Neural cell (in vitro differentiated cells): ENCODE measurements around the gene MPEG1. TPM values are rescaled to one million over a fixed set of nuclear protein-coding genes. Genes with fewer than 3 reads are reported as not detected.

ENCODE experiments used
- H2AFZ ChIP-seq: fragments of 200-600, 300-800 bp; sonication (generic), shearing (Covaris generic); 2 replicates; pipeline ENCODE4 v1.6.0; 2014; ENCODE audit warnings: low read depth, mild to moderate bottlenecking, antibody characterized with exemption, low read length, moderate library complexity
- H3F3A ChIP-seq: fragments of 200-600 bp; shearing (Covaris generic); 2 replicates; pipeline ENCODE4 v1.6.1; 2016; ENCODE audit warnings: mild to moderate bottlenecking, moderate library complexity, mixed read lengths, antibody characterized with exemption, low read length; ENCODE audit not compliant: insufficient read depth, poor library complexity, severe bottlenecking
- H3K27ac ChIP-seq: fragments of 200-600, 300-800 bp; sonication (generic), shearing (Covaris generic); 2 replicates; pipeline ENCODE4 v1.5.1; 2014; ENCODE audit warnings: mild to moderate bottlenecking, low read length, moderate library complexity
- H3K27me3 ChIP-seq: fragments of 300-800, 200-600 bp; sonication (generic), shearing (Covaris generic); 2 replicates; pipeline ENCODE4 v1.6.0; 2014; ENCODE audit warnings: mild to moderate bottlenecking, low read depth, low read length, moderate library complexity; ENCODE audit not compliant: insufficient read depth
- H3K36me3 ChIP-seq: fragments of 300-800, 200-600 bp; sonication (generic), shearing (Covaris generic); 2 replicates; pipeline ENCODE4 v1.5.1; 2014; ENCODE audit warnings: mild to moderate bottlenecking, antibody characterized with exemption, low read length, moderate library complexity; ENCODE audit not compliant: insufficient read depth
- H3K4me2 ChIP-seq: fragments of 300-800, 200-600 bp; sonication (generic), shearing (Covaris generic); 2 replicates; pipeline ENCODE4 v1.6.0; 2014; ENCODE audit warnings: mild to moderate bottlenecking, low read length
- H3K4me3 ChIP-seq: fragments of 300-800, 200-600 bp; sonication (generic), shearing (Covaris generic); 2 replicates; pipeline ENCODE4 v1.5.1; 2014; ENCODE audit warnings: mild to moderate bottlenecking, low read length, moderate library complexity
- H3K79me2 ChIP-seq: fragments of 200-600 bp; shearing (Covaris generic); replicated peaks from 2 replicates; pipeline ENCODE4 v1.6.0; 2014; ENCODE audit warnings: mild to moderate bottlenecking, low read length, moderate library complexity; ENCODE audit not compliant: insufficient read depth
- H3K9ac ChIP-seq: fragments of 300-800, 200-600 bp; sonication (generic), shearing (Covaris generic); 2 replicates; pipeline ENCODE4 v1.6.1; 2016; ENCODE audit warnings: mild to moderate bottlenecking, low read length, mixed read lengths
- H3K9me2 ChIP-seq: fragments of 200-600 bp; shearing (Covaris generic); 2 replicates; pipeline ENCODE4 v1.6.1; 2016; ENCODE audit warnings: mild to moderate bottlenecking, low read length, mixed read lengths; ENCODE audit not compliant: insufficient read depth
- H3K9me3 ChIP-seq: fragments of 200-600, 300-800 bp; sonication (generic), shearing (Covaris generic); 2 replicates; pipeline ENCODE4 v1.6.1; 2016; ENCODE audit warnings: mild to moderate bottlenecking, mixed run types, low read length, moderate library complexity, mixed read lengths
- H4K20me1 ChIP-seq: fragments of 200-600 bp; shearing (Covaris generic); 2 replicates; pipeline ENCODE4 v1.6.1; 2016; ENCODE audit warnings: mild to moderate bottlenecking, mixed run types; ENCODE audit not compliant: insufficient read depth
- EP300 ChIP-seq: fragments of 450-650 bp; conservative IDR thresholded peaks from 2 replicates; pipeline ENCODE4 v1.6.1; 2014; ENCODE audit warnings: antibody characterized with exemption, mild to moderate bottlenecking, moderate library complexity; ENCODE audit not compliant: poor library complexity, severe bottlenecking
- EZH2 ChIP-seq: fragments of 200-600, 300-800 bp; shearing (Covaris generic), sonication (generic); IDR thresholded peaks from 2 replicates; pipeline ENCODE4 v1.6.1; 2014; ENCODE audit warnings: antibody characterized with exemption, low read length, borderline replicate concordance, mild to moderate bottlenecking; ENCODE audit not compliant: insufficient read depth, poor library complexity, severe bottlenecking
- MXI1 ChIP-seq: fragments of 450-650 bp; conservative IDR thresholded peaks from 2 replicates; pipeline ENCODE4 v1.6.1; 2014; ENCODE audit warnings: antibody characterized with exemption, mild to moderate bottlenecking; ENCODE audit not compliant: poor library complexity, severe bottlenecking
- POLR2AphosphoS5 ChIP-seq: IDR thresholded peaks from 2 replicates; pipeline ENCODE4 v1.6.1; 2012
- RAD21 ChIP-seq: fragments of 450-650 bp; conservative IDR thresholded peaks from 2 replicates; pipeline ENCODE4 v1.6.1; 2014; ENCODE audit warnings: antibody characterized with exemption, mild to moderate bottlenecking, moderate library complexity
- SMC3 ChIP-seq: fragments of 450-650 bp; conservative IDR thresholded peaks from 2 replicates; pipeline ENCODE4 v1.6.1; 2014; ENCODE audit warnings: antibody characterized with exemption, mild to moderate bottlenecking, moderate library complexity; ENCODE audit not compliant: poor library complexity
- TAF1 ChIP-seq: IDR thresholded peaks from 2 replicates; pipeline ENCODE4 v1.6.1; 2012; ENCODE audit warnings: low read depth
- polyA plus RNA-seq: library from polyadenylated mRNA; depleted of rRNA; stranded (reverse); fragments of >200 nt; gene quantifications from 2 replicates; pipeline ENCODE4 v1.2.3, GENCODE V29; 2014
- TF ChIP-seq, protein P1 (sequence below): fragments of 450-650 bp; IDR thresholded peaks from 2 replicates; pipeline ENCODE4 v1.5.1; 2014; ENCODE audit warnings: antibody characterized with exemption, mild to moderate bottlenecking, moderate library complexity; ENCODE audit not compliant: poor library complexity, severe bottlenecking
- TF ChIP-seq, protein P2 (sequence below): IDR thresholded peaks from 2 replicates; pipeline ENCODE4 v1.6.1; 2012; ENCODE audit warnings: borderline replicate concordance

Gene MPEG1
- polyA plus RNA-seq, 1 donor from 2014 or later: 0.21 TPM

DNA sequence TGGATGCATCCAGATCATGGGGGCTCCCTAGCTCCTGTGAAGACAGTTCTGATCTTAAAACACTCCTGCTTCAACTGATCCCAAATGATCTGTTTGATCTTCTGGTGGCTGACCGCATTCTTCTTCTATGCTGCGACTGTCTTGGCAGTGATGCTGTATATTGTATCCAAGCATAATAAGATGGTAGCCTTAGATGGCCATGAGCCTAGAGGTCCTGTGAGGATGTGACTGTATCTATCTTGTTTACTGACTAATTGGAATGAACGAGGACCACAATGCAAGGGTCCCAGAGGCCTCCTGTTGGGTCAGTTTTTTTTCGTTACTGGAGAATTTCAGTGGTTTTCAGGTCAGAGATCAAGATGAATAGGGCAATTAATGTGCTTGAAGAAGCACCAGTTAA lies 7.1 kb upstream of the MPEG1 start:
- no peak overlapping the region for H3K9ac ChIP-seq
- no peaks in the 10 kb centered on the region for H3K9me2 ChIP-seq
- no peaks in the 10 kb centered on the region for H3K79me2 ChIP-seq
- H3K9me3 ChIP-seq: no peaks in the 10 kb centered on the region
- H3F3A ChIP-seq: no peaks in the 10 kb centered on the region
- no peaks in the 10 kb centered on the region for H4K20me1 ChIP-seq
- no peak for TF ChIP-seq EP300
- no peak for TF ChIP-seq TAF1
- TF ChIP-seq, protein P1, sequence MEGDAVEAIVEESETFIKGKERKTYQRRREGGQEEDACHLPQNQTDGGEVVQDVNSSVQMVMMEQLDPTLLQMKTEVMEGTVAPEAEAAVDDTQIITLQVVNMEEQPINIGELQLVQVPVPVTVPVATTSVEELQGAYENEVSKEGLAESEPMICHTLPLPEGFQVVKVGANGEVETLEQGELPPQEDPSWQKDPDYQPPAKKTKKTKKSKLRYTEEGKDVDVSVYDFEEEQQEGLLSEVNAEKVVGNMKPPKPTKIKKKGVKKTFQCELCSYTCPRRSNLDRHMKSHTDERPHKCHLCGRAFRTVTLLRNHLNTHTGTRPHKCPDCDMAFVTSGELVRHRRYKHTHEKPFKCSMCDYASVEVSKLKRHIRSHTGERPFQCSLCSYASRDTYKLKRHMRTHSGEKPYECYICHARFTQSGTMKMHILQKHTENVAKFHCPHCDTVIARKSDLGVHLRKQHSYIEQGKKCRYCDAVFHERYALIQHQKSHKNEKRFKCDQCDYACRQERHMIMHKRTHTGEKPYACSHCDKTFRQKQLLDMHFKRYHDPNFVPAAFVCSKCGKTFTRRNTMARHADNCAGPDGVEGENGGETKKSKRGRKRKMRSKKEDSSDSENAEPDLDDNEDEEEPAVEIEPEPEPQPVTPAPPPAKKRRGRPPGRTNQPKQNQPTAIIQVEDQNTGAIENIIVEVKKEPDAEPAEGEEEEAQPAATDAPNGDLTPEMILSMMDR: no peak
- TF ChIP-seq POLR2AphosphoS5: no peak
- TF ChIP-seq MXI1: no peak
- TF ChIP-seq, protein P2, sequence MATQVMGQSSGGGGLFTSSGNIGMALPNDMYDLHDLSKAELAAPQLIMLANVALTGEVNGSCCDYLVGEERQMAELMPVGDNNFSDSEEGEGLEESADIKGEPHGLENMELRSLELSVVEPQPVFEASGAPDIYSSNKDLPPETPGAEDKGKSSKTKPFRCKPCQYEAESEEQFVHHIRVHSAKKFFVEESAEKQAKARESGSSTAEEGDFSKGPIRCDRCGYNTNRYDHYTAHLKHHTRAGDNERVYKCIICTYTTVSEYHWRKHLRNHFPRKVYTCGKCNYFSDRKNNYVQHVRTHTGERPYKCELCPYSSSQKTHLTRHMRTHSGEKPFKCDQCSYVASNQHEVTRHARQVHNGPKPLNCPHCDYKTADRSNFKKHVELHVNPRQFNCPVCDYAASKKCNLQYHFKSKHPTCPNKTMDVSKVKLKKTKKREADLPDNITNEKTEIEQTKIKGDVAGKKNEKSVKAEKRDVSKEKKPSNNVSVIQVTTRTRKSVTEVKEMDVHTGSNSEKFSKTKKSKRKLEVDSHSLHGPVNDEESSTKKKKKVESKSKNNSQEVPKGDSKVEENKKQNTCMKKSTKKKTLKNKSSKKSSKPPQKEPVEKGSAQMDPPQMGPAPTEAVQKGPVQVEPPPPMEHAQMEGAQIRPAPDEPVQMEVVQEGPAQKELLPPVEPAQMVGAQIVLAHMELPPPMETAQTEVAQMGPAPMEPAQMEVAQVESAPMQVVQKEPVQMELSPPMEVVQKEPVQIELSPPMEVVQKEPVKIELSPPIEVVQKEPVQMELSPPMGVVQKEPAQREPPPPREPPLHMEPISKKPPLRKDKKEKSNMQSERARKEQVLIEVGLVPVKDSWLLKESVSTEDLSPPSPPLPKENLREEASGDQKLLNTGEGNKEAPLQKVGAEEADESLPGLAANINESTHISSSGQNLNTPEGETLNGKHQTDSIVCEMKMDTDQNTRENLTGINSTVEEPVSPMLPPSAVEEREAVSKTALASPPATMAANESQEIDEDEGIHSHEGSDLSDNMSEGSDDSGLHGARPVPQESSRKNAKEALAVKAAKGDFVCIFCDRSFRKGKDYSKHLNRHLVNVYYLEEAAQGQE: no peak
- TF ChIP-seq SMC3: no peak
- TF ChIP-seq RAD21: no peak
- TF ChIP-seq EZH2: no peak
- no peak overlapping the region for H2AFZ ChIP-seq
- H3K4me3 ChIP-seq: no peak overlapping the region
- no peak overlapping the region for H3K27ac ChIP-seq
- H3K36me3 ChIP-seq: no peaks in the 10 kb centered on the region
- no peaks in the 10 kb centered on the region for H3K27me3 ChIP-seq
- no peak overlapping the region for H3K4me2 ChIP-seq

DNA sequence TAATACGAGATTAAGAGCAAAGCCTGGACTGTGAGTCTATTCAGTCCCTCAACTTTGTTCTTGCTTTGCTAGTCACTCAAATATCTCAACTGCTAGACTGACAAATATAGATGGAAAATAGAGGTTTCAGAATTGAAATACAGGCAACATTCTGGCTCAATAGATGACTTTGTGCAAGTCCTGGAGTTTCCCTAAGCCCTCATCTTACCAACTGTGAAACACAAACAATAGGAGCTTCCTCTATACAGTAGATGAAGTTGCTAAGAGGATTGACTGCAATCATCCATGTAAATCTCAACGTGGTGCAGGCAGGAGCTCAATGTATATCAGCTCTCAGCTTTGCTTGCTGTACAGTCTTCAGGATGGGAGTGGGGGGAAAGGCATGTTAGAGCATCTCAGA lies 6.2 kb upstream of the MPEG1 start:
- Histone ChIP-seq H3K36me3 (no peaks in the 10 kb centered on the region), H3K9ac (no peak overlapping the region), H3K9me2 (no peaks in the 10 kb centered on the region), H3K27me3 (no peaks in the 10 kb centered on the region), H3K4me2 (no peak overlapping the region), H3F3A (no peaks in the 10 kb centered on the region), H4K20me1 (no peaks in the 10 kb centered on the region), H2AFZ (no peak overlapping the region), H3K9me3 (no peaks in the 10 kb centered on the region), H3K79me2 (no peaks in the 10 kb centered on the region), H3K4me3 (no peak overlapping the region), H3K27ac (no peak overlapping the region)
- TF ChIP-seq EP300 (no peak), EZH2 (no peak), RAD21 (no peak), POLR2AphosphoS5 (no peak), TAF1 (no peak), SMC3 (no peak), MXI1 (no peak)
- TF ChIP-seq, protein P2: no peak
- TF ChIP-seq, protein P1: no peak
